ENCODE results near the gene MPST.

The MPST gene

DNA sequence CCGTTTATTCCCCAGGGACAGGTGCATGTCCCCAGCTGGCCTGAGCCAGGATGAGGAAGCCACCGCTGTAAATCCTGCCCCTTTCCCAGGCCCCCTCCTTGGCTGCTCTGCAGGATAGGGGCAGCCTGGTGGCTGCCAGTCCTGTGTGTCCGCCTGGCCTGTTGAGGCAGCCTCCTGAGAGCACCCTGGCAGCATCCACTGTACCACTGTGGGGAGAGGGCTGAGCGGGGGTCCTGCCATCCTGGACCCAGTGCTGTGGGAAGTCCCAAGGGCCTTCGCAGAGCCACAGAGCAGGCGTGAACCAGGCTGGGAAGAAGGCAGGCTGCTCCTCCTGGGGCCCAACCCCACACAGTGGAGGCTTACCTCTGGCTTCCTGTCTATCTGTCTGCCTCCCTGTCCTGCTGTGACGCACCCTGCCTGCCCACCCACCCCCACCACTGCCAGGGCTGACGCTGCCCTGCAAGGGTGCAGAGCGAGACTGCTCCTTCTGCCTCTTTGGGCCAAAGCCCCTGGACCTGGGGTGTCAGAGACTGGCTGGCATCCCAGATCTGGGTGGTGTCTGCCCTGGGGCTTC lies 40.4 kb downstream of the MPST start:
- no peak overlapping the region for H3K9ac ChIP-seq (ENCODE audit: low read length)
- no peak overlapping the region for H2AFZ ChIP-seq (ENCODE audit: low read depth, low read length, severe bottlenecking)
- no peaks in the 10 kb centered on the region for H3K79me2 ChIP-seq (ENCODE audit: insufficient read depth, low read length)
- no peak overlapping the region for H3K4me2 ChIP-seq (ENCODE audit: low read depth, low read length, poor library complexity, severe bottlenecking)
- no peaks in the 10 kb centered on the region for H3F3A ChIP-seq (ENCODE audit: insufficient read depth)
- TF ChIP-seq, protein P1, sequence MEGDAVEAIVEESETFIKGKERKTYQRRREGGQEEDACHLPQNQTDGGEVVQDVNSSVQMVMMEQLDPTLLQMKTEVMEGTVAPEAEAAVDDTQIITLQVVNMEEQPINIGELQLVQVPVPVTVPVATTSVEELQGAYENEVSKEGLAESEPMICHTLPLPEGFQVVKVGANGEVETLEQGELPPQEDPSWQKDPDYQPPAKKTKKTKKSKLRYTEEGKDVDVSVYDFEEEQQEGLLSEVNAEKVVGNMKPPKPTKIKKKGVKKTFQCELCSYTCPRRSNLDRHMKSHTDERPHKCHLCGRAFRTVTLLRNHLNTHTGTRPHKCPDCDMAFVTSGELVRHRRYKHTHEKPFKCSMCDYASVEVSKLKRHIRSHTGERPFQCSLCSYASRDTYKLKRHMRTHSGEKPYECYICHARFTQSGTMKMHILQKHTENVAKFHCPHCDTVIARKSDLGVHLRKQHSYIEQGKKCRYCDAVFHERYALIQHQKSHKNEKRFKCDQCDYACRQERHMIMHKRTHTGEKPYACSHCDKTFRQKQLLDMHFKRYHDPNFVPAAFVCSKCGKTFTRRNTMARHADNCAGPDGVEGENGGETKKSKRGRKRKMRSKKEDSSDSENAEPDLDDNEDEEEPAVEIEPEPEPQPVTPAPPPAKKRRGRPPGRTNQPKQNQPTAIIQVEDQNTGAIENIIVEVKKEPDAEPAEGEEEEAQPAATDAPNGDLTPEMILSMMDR (IDR thresholded peaks at IDR 0.05; ENCODE audit: insufficient read depth, low read length, poor library complexity, severe bottlenecking): no peak
- no peak for TF ChIP-seq EZH2phosphoT487 (conservative IDR thresholded peaks at IDR 0.05; ENCODE audit: low read length)
- H4K20me1 ChIP-seq (ENCODE audit: low read depth, low read length): no peaks in the 10 kb centered on the region
- no peak overlapping the region for H3K4me3 ChIP-seq (ENCODE audit: insufficient read depth, low read length, poor library complexity, severe bottlenecking)
- H3K36me3 ChIP-seq (ENCODE audit: low read length): no peaks in the 10 kb centered on the region
- no peaks in the 10 kb centered on the region for H3K9me2 ChIP-seq (replicated peaks; ENCODE audit: insufficient read depth, low read length)
- H3K27me3 ChIP-seq (ENCODE audit: low read length): no peaks in the 10 kb centered on the region
- no peak overlapping the region for H3K27ac ChIP-seq (ENCODE audit: low read depth, low read length)
- H3K9me3 ChIP-seq (ENCODE audit: insufficient read depth, low read length): no peaks in the 10 kb centered on the region

DNA sequence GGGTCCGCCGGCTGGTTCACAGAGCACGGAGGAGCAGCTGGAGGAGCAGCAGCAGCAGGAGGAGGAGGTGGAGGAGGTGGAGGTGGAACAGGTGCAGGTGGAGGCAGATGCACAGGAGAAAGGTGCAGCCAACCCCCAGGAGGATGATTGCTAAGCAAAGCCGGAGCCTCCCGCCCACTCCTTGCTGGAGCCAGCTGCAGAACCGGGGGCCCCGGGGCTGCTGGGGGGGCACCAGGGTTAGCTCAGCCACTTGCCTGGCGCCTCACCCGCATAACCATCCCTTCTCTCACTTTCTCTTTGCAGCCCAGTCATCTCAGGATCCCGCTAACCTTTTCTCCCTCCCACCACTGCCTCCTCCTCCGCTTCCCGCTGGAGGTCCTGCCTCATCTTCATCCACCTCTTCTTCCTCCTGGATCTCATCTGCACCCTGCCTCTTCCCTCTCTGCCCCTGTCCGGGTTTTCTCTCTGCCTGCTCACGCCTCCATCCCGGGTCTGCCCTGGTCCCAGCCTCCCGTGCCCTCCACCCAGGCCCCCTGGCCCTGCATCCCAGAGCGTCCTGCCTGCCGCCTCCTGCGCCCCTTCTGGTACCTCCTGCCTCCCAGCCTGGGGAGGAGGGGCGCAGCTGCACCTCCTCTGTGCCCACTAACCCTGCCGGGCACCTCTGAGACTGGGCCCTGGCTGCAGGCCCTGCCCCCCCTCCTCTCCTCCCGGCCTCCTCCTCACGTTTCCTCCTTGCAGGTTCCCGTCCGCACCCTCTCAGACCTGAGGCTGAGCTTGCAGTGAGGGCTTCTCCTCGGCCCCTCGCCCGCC lies 41.5 kb downstream of the MPST start:
- no peak overlapping the region for H3K4me2 ChIP-seq (ENCODE audit: low read depth, low read length, poor library complexity, severe bottlenecking)
- no peak overlapping the region for H2AFZ ChIP-seq (ENCODE audit: low read depth, low read length, severe bottlenecking)
- H3K36me3 ChIP-seq (ENCODE audit: low read length): no peaks in the 10 kb centered on the region

DNA sequence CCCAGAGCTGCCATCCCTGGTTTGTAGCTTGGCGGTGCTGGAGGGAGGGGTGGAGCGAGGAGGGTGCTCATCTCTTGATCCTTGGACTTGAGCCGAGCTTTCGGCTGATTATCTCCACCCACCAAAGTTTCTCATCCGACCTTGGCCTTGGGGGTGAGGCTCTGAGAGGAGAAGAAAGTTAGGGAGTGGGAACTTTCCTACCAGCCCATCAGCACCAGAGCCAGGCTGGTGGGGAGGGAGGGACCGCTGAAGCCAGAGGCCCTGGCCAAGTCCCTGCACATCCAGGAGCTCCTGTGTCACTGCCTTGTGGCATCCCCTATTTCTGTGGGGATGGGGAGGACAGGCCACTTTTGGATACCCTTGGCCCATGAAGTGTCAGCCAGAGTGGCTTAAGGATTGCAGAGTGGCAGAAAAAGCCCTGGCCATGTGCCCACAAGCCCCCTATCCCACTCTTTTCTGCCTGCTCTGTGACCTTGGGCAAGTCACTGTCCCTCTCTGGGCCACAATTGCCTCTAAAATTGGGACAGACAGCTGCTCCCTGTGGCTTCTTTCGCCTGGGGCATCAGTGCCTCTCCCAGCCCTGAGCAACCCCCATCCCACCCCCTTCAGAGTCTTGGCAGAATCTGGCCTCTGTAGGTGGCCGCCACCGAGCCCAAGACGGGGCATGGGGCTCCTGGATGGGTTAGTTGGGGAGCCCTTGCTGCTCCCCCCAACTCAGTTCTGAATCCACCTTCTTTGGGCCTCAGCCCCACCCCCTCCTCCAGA lies 42.3 kb downstream of the MPST start:
- Histone ChIP-seq H3K9me2 (replicated peaks; ENCODE audit: insufficient read depth, low read length) (no peaks in the 10 kb centered on the region), H3K4me3 (ENCODE audit: insufficient read depth, low read length, poor library complexity, severe bottlenecking) (no peak overlapping the region)
- TF ChIP-seq EZH2phosphoT487 (conservative IDR thresholded peaks at IDR 0.05; ENCODE audit: low read length): no peak
- TF ChIP-seq, protein P1 (IDR thresholded peaks at IDR 0.05; ENCODE audit: insufficient read depth, low read length, poor library complexity, severe bottlenecking): no peak

More for the DNA sequence above, 41.5 kb downstream of the MPST start:
- Histone ChIP-seq H3K27ac (ENCODE audit: low read depth, low read length) (no peak overlapping the region), H3K27me3 (ENCODE audit: low read length) (no peaks in the 10 kb centered on the region), H3F3A (ENCODE audit: insufficient read depth) (no peaks in the 10 kb centered on the region), H4K20me1 (ENCODE audit: low read depth, low read length) (no peaks in the 10 kb centered on the region), H3K4me3 (ENCODE audit: insufficient read depth, low read length, poor library complexity, severe bottlenecking) (no peak overlapping the region), H3K79me2 (ENCODE audit: insufficient read depth, low read length) (no peaks in the 10 kb centered on the region), H3K9me3 (ENCODE audit: insufficient read depth, low read length) (no peaks in the 10 kb centered on the region), H3K9ac (ENCODE audit: low read length) (no peak overlapping the region), H3K9me2 (replicated peaks; ENCODE audit: insufficient read depth, low read length) (no peaks in the 10 kb centered on the region)
- TF ChIP-seq, protein P1 (IDR thresholded peaks at IDR 0.05; ENCODE audit: insufficient read depth, low read length, poor library complexity, severe bottlenecking): no peak
- no peak for TF ChIP-seq EZH2phosphoT487 (conservative IDR thresholded peaks at IDR 0.05; ENCODE audit: low read length)

More for the DNA sequence above, 42.3 kb downstream of the MPST start:
- Histone ChIP-seq H2AFZ (ENCODE audit: low read depth, low read length, severe bottlenecking) (no peak overlapping the region), H3K9me3 (ENCODE audit: insufficient read depth, low read length) (no peaks in the 10 kb centered on the region), H3K79me2 (ENCODE audit: insufficient read depth, low read length) (no peaks in the 10 kb centered on the region), H3K27me3 (ENCODE audit: low read length) (no peaks in the 10 kb centered on the region), H3K27ac (ENCODE audit: low read depth, low read length) (no peak overlapping the region), H4K20me1 (ENCODE audit: low read depth, low read length) (no peaks in the 10 kb centered on the region), H3F3A (ENCODE audit: insufficient read depth) (no peaks in the 10 kb centered on the region), H3K4me2 (ENCODE audit: low read depth, low read length, poor library complexity, severe bottlenecking) (no peak overlapping the region), H3K36me3 (ENCODE audit: low read length) (no peaks in the 10 kb centered on the region), H3K9ac (ENCODE audit: low read length) (no peak overlapping the region)

All from SU-DHL-6 (cell line).